Globus pallidus (tissue), 1 donor: ENCODE data around the gene DBH.
"Not testable (repeated sequence)": the region's sequence is repeated elsewhere in the genome, so short reads cannot be mapped to it uniquely, and the experiment has no call there.

Experiments
- DNase-seq: peaks from one replicate; pipeline ENCODE4 v3.0.0-alpha.2; 2015; ENCODE audit warnings: low spot score

The DBH gene

DNA sequence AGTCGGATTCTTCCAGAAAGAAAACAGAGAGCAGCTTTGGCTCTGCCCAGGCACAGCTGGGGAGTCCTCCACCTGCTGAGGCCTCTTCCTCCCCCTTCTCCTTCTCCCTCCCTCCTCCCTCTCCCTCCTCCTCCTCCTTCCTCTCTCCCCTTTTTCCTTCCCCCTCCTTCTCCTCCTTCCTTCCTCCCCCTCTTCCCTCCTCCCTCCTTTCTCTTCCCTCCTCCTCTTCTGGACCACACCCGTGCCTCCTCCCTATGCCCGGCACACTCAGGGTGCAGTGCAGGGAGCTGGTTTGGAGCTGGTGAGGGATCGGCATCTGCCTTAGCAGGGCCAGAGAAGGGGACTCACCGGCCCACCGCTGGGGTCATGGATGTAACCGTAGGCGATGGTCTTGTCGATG, 30.2 kb downstream of the DBH start:
- no peak for DNase-seq

DNA sequence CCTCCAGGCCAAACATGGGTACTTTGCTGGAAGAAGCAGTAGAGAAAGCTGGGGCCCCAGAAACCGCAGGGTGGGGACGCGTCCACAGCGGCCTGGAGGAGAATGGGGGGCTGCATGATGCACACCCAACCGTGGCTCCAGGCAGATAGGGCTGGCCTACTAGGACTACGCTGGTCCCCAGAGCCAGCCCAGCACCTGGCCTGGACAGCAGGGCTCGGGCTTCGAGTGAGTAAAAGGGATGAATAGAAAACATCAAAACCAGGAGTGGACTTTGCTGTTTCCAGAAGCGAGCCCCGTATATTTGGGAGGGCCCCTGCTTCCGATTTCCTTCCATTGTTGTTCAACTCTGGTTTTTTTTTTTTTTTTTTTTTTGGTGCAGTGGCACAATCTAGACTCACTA, 30.7 kb downstream of the DBH start:
- no peak for DNase-seq

DNA sequence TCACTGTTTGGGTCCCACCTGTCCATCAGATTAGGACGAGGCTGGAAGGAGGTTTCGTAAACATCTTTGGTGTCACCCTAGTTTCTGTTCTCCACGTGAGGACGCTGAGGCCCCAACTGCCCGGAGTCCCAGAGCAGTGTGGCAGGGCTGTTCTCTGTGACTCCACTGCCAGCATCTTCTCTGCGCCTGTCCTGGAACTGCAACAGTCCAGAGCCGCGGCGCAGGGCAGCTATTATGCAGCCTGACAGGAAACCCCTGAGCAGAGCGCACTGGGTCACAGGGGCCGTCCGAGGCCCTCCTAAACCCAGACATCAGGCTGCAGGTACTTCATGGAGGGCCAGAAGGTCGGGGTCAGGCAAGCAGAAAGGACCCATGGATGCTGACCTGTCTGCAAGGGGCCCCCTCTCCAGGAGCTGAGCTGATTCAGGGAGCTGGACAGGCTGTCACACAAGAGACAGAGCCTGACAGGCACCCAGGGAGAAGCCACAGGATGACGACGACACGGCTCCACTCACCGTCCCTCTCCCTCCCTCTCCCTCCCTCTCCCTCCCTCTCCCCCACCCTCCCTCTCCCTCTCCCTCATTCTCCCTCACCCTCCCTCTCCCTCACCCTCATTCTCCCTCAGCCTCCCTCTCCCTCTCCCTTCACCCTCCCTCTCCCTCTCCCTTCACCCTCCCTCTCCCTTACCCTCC, 31.7 kb downstream of the DBH start:
- no peak for DNase-seq

DNA sequence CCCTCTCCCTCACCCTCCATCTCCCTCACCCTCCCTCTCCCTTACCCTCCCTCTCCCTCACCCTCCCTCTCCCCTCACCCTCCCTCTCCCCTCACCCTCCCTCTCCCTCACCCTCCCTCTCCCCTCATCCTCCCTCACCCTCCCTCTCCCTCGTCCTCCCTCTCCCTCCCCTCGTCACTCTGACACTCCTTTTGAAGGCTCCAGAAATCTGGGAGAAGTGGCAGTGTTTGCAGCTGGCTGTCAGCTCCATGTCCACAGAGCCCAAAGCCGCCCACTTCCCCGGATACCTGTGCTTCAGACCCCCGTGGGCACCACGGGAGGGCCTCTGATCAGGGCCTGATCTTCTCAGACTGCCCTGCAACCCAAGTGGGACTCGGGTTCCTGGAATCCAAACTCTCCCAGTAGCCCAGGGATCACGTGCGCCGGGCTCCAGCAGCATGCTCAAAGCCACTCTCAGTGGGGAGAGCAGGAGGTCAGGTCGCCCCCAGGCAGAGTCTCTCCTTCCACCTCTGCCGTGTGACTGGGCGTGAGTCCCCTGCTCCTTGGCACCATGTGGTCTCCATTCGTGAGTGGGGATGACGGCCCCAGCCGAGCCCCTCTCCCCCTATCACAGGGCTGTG, 33.1 kb downstream of the DBH start:
- no peak for DNase-seq

DNA sequence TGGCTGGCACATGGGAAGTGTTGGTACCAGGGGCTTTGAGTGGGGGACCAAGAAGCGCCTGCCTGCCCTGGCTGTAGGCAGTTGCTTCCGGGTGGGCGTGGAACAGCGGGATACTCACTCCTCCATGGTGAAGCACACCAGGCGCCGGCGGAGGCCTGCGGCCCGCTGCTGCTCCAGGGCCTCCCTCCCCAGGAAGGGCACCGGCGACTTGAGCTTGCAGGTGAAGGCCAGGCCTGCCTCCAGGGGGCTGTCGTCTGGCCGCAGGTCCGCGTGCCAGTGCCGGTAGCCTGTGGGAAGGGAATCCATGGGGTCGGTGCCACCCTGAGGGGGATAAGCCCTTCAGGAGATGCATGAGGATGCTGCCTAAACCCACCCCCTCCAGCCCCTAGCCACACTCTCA, 34.3 kb downstream of the DBH start:
- DNase-seq: no peak

DNA sequence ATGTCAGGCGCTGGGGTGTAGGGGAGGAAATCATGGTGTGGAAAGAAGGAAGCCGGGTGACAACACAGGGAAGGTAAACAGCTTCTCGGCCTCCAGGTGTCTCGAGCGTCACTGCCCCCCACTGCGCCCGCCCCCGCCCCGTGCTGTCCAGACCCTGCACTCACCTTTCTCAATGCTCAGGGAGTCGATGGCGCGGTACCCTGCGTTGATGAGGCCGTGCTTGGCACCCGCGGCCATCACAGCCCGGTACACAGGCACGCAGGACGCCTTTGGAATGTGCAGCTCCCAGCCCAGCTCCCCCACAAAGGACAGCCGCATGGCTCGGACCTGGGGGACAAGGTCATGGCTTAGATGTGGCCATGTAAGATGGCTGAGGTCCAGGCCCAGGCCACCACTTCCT, 35.2 kb downstream of the DBH start:
- no peak for DNase-seq

DNA sequence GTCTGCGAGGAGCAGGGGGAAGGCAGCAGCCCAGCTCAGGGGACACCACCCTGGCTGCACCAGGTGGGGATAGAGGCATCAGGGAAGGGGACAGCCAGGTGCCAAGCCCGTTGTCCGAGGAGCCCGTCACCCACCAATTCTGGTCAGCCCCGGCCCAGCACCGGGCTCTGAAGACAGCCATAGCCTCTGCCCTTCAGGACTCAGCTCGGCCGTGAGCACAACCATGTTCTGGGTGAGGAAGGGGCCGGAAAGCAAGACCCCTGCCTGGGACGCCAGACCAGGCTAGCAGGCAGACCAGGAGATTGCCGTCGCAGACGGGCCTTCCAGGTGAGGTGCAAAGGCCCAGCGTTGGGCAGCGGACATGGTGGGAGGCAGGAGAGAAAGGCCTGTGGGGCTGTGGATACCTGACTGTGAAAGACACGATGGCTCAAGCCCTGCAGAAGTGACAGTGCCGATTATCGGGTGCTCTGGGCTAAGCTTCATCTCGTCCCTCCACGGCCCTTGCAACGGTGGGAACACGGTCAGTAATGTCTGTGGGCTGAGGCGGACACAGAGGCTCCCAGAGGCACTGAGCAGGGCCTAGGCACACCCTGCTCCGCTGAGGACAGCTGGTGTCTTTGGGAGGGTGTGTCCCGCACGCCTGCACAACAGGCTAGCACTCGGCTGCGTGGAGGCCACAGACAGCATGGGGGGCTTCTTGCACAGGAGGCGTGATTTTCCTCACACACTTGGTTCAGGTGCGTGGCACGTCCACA, 36.5 kb downstream of the DBH start:
- DNase-seq: no peak

DNA sequence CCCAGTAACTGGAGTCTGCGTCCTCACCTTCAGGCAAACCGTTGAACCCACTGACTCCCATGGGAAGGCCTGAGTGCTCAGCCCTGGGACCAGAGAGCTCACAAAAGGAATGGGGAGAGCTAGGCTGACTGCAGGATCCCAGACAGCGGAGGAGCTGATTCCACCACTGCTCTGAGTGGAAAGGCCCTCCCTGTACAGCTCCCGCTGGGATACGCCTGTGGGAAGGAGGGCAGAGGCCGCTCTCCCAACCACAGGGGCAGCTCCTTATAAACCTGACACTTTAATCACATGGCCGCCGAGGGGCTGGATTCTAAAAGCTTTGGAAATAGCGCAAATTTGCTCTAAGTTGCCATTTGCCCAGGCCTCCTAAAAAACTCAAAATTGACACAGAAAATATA, 37.1 kb downstream of the DBH start:
- no peak for DNase-seq

DNA sequence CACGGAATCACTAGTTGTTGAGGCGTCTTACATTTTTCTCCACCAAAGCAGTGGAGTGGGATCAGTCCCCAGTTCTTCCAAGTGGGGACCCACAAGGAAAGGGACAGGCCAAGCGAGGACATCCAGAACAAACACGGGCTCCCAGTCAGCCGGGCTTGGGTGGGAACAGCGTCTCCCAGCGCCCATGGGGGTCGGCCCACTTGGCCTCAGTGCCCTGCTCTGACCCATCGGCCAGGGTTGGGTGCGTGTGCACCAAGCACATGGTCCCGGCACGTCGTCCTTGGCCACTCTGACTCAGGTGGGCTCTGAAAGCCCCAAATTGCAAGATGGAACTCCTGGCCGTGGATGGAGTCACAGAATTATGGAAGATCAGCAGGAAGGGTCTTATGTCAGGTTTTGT, 37.9 kb downstream of the DBH start:
- DNase-seq: no peak

DNA sequence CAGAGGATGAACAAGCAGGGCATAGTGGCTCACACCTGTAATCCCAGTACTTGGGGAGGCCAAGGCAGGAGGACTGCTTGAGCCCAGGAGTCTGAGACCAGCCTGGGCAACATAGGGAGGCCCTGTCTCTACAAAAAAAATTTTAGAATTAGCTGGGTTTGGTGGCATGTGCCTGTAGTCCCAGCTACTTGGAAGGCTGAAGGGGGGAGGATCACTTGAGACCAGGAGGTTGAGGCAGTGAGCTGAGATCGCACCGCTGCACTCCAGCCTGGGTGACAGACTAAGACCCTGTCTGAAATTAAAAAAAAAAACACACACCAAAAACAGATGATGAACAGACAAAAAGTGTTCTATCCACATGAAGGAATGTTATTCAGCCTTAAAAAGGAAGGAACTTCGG, 39.6 kb downstream of the DBH start:
- not testable (repeated sequence) for DNase-seq

DNA sequence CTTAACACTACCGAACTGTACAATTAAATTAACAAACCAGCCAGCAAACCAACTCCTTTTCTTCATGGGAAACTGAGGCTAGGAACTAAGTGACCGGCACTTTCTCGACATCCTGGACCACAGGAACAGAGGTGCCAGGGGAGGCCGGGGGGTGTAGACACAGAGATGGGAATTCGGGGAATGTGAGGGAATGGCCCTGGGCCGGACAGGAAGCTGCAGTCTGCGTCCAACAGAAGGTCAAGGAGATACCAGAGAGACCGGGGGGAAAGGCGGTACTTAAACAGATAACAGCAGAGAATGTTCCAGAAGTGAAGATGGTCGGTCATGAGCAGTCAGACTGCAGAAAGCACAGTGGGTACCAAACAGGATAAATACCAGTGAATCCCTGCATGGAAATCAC, 40.3 kb downstream of the DBH start:
- no peak for DNase-seq

DNA sequence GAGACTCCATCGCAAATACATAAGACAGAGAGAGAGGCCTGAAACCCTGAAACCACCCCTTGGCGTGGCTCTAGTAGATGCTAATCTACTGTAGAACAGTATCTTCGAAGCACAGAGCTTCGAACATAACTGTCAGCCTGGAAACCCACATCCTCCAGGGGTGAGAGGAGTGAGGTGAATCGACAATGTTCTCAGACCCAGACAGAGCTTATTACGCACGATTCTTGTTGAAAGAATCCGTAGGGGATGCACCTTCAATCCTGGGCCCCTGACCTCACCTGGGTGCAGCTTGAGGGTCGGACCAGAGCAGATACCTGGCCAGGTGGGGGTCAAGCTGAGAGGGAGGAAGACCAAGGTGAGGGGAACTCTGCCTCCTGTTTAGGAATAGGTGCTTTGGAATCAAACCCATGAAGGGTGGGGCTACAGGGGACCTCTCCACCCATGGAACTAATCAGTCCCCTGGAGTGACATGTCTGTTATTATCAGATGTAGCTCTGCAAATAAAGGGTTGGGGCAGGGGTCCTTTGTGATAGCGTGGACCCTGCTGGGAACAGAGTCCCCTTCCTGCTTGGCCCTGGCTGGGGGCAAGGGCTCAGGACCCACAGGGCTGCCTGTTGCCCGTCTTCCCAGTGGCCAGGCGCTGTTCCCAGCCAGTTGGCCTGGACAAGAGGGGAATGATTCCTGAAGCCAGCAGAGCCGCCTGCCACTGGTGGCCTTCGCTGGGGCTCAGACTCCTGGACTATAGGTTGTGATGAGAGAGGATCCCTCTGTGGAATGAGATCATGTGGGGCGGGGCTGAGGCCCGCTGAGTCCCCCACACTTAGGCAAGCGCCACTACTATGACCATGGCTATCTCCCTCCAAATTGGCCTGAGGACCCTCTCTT, 41.2 kb downstream of the DBH start:
- no peak for DNase-seq

DNA sequence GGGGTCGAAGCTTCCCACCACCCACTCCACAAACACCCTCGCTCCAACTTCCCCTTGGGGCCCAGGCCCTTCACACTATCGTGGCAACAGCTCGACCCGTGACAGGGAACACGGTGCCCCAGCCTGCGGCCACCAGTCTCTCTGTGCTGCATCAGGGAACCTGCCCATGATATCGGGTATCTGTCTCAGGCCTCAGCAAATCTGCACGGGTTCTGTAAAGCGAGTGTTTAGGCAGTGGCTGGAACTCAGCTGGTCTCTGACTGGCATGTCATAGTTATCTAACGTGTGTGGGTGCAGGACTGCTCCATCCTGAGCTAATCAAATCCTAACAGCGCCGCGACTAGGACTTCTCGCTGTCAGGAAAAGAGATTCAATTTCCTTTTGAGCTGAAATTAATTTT, 42.9 kb downstream of the DBH start:
- DNase-seq: no peak

DNA sequence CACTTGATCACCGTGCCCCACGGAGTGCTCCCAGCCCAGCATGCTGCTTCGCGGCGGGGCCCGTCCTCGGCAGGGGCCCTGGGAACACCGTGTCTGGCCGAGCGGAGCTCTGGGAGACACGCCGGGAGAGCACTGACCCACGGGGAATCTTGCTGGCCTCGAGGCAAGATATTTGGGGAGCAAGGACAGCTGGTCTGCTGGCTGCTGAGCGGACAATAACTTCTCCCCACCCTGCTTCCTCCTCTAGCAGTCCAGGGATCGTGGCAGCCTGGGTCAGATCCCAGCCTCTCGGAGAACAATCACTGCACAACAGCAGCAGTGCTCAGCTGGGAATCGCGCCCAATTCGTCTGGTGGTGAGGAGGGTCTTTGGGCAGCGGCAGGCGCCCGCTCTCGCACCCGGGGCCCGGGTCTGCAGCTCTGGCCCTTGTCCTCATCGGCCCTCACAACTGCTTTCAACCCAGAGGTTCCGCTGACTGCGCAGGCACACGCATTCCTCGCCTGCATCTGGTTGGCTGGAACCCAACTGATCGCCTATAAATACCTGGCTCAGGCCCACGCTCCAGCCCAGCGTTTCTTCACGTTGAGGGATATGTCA, 43.4 kb downstream of the DBH start:
- DNase-seq: no peak

DNA sequence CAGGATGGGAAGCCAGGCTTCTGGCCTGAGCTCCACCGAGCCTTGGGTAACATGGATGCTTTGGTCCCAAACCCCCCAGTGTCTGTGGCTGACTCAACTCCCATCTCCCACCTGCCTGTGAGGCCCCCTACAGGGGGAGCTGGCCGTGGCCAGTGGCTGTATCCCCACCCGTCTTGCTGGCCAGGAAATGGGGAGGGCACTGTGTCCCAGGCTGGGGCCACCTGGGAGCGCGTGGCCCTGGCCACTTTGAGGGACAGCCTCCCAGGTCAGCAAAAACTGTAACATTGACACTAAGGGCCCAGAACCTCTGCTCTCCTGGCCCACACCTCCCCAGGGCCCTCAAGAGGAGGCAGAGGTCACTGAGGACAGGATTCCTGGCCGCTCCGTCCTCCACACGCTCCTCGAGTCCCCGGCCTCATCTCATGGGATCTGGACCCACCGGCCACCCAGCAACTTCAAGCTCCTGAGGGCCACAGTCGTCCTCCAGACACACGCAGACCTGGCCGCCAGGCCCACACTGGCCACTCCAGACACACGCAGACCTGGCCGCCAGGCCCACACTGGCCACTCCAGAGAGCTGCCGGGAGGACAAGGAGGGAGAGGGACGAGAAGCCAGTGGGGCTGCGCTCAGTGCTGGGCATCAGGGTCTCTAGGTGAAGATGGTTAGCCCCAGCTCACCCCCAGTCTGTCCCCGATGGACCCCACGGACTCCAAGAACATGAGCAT, 44.2 kb downstream of the DBH start:
- no peak for DNase-seq

DNA sequence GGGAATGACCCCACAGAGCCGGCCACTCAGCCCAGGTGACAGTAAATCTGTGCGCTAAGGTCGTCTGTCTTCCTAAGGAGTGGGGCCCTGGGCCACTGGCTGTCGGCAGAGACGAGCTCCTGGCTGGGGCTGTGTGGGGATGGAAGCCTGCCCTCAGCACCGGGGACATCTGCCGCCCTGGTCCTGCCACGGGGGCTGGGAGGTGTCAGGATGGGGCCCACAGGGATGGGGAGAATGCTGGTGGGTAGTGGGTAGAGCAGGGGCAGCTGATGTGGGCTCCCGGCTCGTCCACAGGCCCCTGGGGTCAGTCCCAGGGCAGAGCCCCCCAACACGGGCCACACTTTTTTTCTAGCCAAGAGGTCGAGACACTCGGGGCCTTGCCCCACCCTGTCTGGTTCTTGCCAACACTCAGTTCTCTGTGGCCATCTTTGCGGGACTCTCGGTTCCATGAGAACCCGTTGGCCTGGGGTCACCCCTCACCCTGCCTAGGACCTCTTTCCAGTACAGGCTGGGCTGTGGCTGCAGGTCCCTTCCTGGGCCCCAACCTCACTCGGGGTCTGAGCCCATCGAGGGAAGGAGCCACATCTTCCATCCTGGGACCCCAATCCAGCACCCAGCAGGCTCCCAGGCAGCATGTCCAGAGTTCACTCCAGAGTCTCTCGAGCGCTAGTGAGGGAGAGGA, 45.0 kb downstream of the DBH start:
- DNase-seq: no peak

DNA sequence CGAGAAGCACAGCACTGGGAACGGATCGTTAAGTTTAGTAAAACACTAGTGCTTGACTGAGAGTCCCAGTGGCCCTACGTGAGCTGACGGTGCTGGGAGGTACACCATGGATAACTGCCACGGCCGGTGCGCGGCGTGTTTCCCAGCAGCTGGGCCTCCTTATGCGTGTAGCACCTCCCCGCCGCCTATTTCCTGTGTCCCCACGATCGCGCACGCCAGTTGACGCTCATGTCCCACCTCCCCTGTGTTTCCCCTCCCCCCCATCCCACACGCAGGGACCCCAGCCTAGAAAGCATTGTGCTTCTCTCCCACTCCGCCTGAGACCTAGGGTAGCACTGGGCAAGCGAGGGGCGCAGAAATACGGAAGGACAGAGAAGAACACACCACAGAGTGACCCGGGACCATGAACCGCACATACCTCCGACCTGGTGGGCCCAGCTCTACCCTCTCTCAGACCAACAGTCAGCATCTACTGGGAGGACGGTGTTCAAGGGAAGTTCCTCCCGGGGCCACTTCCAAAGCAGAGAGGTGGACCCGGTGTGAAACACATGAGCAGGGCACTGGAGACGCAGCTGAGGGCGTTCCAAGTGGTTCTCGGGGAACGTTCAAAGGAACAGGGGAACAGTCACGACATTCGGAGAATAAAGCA, 45.6 kb downstream of the DBH start:
- no peak for DNase-seq

DNA sequence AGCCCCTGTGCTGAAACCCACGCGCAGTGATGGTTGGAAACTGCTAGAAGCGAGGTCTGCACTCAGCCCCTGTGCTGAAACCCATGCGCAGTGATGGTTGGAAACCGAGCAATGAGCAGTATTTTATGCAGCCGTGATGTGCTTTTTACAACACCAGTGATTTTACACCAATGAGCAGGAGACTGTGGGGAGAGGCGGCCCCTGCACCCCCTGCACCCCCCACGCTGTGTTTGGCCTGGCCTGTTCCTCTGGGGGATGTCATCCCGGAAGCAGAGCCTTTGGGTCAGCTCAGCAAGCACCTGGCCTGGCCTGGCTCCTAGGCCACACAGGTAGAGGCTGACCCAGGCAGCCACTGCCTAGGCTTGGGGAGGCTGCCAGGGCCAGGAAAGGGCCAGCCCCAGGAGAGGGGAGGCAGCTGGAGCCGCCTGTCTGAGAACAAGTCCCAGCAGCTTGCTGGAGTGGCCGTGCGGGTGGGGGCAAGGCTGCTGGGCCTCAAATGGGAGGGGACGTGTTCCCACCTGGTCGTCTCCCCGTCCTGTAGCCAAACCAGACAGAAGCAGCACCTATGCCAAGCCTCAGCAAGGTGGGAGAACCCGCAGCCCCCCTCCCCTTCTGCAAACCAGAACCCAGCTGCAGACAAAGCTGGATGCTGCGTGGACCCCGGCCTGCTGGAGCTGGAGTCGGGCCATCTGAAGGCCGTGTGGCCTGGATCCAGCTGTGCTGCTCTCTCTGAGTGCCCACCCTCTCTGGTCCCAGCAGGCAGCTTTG, 46.8 kb downstream of the DBH start:
- no peak for DNase-seq

DNA sequence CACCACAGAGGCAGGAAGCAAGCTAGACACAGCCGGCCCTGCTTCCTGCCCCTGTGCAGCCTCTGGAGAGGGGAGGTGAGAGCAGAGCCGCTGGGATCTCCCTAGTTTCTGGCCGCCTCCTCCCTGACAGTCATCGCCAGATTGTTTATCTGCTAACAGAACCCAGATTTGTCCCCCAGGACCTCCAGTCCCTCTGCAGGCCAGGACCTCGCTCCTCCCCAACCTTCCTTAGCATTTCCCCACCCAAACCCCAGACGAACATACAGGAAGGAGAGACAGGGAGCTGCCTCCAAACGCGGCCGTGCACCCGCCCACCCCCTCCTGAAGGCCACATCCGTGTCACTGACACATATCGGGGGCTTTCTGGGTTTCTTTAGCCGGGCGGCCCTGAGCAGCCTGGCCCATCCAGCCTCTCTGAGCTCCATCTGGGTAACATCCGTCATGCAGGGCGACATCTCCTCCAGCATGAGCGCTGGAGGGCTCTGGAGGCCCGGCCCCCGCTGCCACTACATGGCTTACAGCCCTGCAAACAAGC, 47.5 kb downstream of the DBH start:
- no peak for DNase-seq
